HepG2 (cell line): Measurements from ENCODE around the gene ENTPD1. TPM values are rescaled to one million over a fixed set of nuclear protein-coding genes. Genes with fewer than 3 reads are reported as not detected.

Experiments
- ATAC-seq: fragments of 200-7000 bp; cut with Tn5 transposase; 3 replicates; pipeline ENCODE4 v1.9.1; 2020; ENCODE audit warnings: mild to moderate bottlenecking, moderate library complexity
- BruUV-seq: library from RNA; stranded (reverse); fragments of 400-500 nt; replicated peaks from 2 replicates; lab custom pipeline; 2021; lab: Mats Ljungman, UMichigan
- CTCF ChIA-PET: fragments of 300-600 bp; formaldehyde crosslinking; extraction: SDS; loops from one replicate; lab custom pipeline; 2021; ENCODE audit warnings: low total read pairs, inconsistent platforms, low intra/inter-chr PET ratio; lab: Yijun Ruan, JAX
- POLR2A ChIA-PET: fragments of 350-600 bp; sonication (Branson Sonifier 250); formaldehyde crosslinking; loops from one replicate; lab custom pipeline; 2020; ENCODE audit warnings: antibody characterized with exemption, inconsistent platforms; lab: Yijun Ruan, JAX
- DNase-seq: peaks from one replicate; pipeline ENCODE4 v3.0.0-alpha.2; 2015; ENCODE audit warnings: low spot score
- FAIRE-seq: peaks from 3 replicates; lab custom pipeline; 2011; peaks lifted over from hg19 to GRCh38; lab: Jason Lieb, UNC
- H2AFZ ChIP-seq: one replicate; pipeline ENCODE4 v1.6.1; 2011; ENCODE audit warnings: low read length, inconsistent platforms
- H3K27ac ChIP-seq: fragments of 300-600 bp; 3 replicates; pipeline ENCODE4 v1.8.0; 2011; ENCODE audit warnings: mixed run types, mild to moderate bottlenecking, mixed read lengths, low read length, inconsistent platforms; ENCODE audit not compliant: insufficient read depth; ENCODE audit errors: extremely low read length
- H3K27me3 ChIP-seq, 2 experiments: fragments of 200-600 bp in 1 of 2; 2 replicates in 1 of 2; 3 replicates in 1 of 2; pipeline versions ENCODE4 v1.6.0 to v1.8.0; 2011; ENCODE audit warnings: low read length in 2 of 2, mild to moderate bottlenecking in 2 of 2, moderate library complexity in 2 of 2, inconsistent platforms in 1 of 2; ENCODE audit not compliant: insufficient read depth in 2 of 2, control insufficient read depth in 1 of 2
- H3K36me3 ChIP-seq, 2 experiments: fragments of 200-600 bp in 1 of 2; replicated peaks in 1 of 2; 2 replicates in 1 of 2; 3 replicates in 1 of 2; pipeline versions ENCODE4 v1.5.1 to v1.8.0; 2011; ENCODE audit warnings: low read length in 2 of 2, inconsistent platforms in 1 of 2; ENCODE audit not compliant: insufficient read depth in 2 of 2, control insufficient read depth in 1 of 2
- H3K4me1 ChIP-seq: 2 replicates; pipeline ENCODE4 v1.5.1; 2012; ENCODE audit warnings: low read length, inconsistent platforms; ENCODE audit not compliant: insufficient read depth
- H3K4me2 ChIP-seq: 2 replicates; pipeline ENCODE4 v1.6.0; 2011; ENCODE audit warnings: low read depth, low read length, inconsistent platforms
- H3K4me3 ChIP-seq, 3 experiments: fragments of 200-600 bp in 1 of 3; sonication (generic), shearing (Covaris generic) in 1 of 3; replicated peaks in 1 of 3; 2 replicates each; pipeline ENCODE4 v1.5.1; 2011 to 2016; ENCODE audit warnings: low read length in 3 of 3, inconsistent platforms in 2 of 3, low read depth in 2 of 3, mild to moderate bottlenecking in 2 of 3, control low read depth in 1 of 3, mixed read lengths in 1 of 3; ENCODE audit not compliant: insufficient read depth in 1 of 3
- H3K79me2 ChIP-seq: one replicate; pipeline ENCODE4 v1.6.1; 2011; ENCODE audit warnings: low read length, inconsistent platforms; ENCODE audit not compliant: insufficient read depth
- H3K9ac ChIP-seq: 2 replicates; pipeline ENCODE4 v1.6.0; 2011; ENCODE audit warnings: mild to moderate bottlenecking, low read depth, low read length, inconsistent platforms; ENCODE audit not compliant: insufficient read depth
- H3K9me3 ChIP-seq: 2 replicates; pipeline ENCODE4 v1.5.1; 2012; ENCODE audit warnings: mild to moderate bottlenecking, low read length
- H4K20me1 ChIP-seq: 2 replicates; pipeline ENCODE4 v1.6.0; 2011; ENCODE audit warnings: inconsistent platforms, mild to moderate bottlenecking, low read length, moderate library complexity; ENCODE audit not compliant: insufficient read depth
- GATAD2A ChIP-seq: IDR thresholded peaks from 2 replicates; pipeline ENCODE4 v1.6.1; 2016
- HDAC1 ChIP-seq: sonication (generic); formaldehyde crosslinking; IDR thresholded peaks from 2 replicates; pipeline ENCODE4 v1.5.1; 2020; ENCODE audit warnings: mild to moderate bottlenecking, missing genetic modification reagents
- HDAC2 ChIP-seq: sonication (generic); formaldehyde crosslinking; IDR thresholded peaks from 2 replicates; pipeline ENCODE4 v1.4.0; 2020; ENCODE audit warnings: missing genetic modification reagents
- KAT7 ChIP-seq: IDR thresholded peaks from 2 replicates; pipeline ENCODE4 v1.6.1; 2018; ENCODE audit warnings: borderline replicate concordance, missing compliant biosample characterization
- KMT2A ChIP-seq: sonication (generic); formaldehyde crosslinking; IDR thresholded peaks from 2 replicates; pipeline ENCODE4 v1.4.0; 2020; ENCODE audit warnings: missing genetic modification reagents
- NFYB ChIP-seq: sonication (generic); formaldehyde crosslinking; IDR thresholded peaks from 2 replicates; pipeline ENCODE4 v1.4.0; 2020; ENCODE audit warnings: missing genetic modification reagents
- PAX8 ChIP-seq: sonication (generic); formaldehyde crosslinking; IDR thresholded peaks from 2 replicates; pipeline ENCODE4 v1.8.0; 2022; ENCODE audit warnings: mild to moderate bottlenecking, missing genetic modification reagents, borderline replicate concordance
- PHF21A ChIP-seq: sonication (generic); formaldehyde crosslinking; IDR thresholded peaks from 2 replicates; pipeline ENCODE4 v1.5.0; 2020; ENCODE audit warnings: mild to moderate bottlenecking, missing genetic modification reagents
- SNAPC4 ChIP-seq: sonication (generic); formaldehyde crosslinking; IDR thresholded peaks from 2 replicates; pipeline ENCODE4 v1.4.0; 2020; ENCODE audit warnings: mild to moderate bottlenecking, missing genetic modification reagents
- SP1 ChIP-seq, 2 experiments: fragments of 450-650 bp in 1 of 2; sonication (generic) in 1 of 2; formaldehyde crosslinking in 1 of 2; IDR thresholded peaks; 2 replicates each; pipeline versions ENCODE4 v1.4.0 to v1.6.1; 2016 to 2020; ENCODE audit warnings: missing genetic modification reagents in 1 of 2
- ZBTB34 ChIP-seq: sonication (generic); formaldehyde crosslinking; IDR thresholded peaks from 2 replicates; pipeline ENCODE4 v1.8.0; 2022; ENCODE audit warnings: mild to moderate bottlenecking, missing genetic modification reagents
- ZNF121 ChIP-seq: sonication (generic); formaldehyde crosslinking; IDR thresholded peaks from 2 replicates; pipeline ENCODE4 v1.5.0; 2020; ENCODE audit warnings: mild to moderate bottlenecking, missing genetic modification reagents
- ZNF546 ChIP-seq: sonication (generic); formaldehyde crosslinking; conservative IDR thresholded peaks from 2 replicates; pipeline ENCODE4 v1.8.1; 2023; ENCODE audit warnings: mild to moderate bottlenecking, missing genetic modification reagents
- ZNF580 ChIP-seq: IDR thresholded peaks from 2 replicates; pipeline ENCODE4 v1.6.1; 2016; ENCODE audit warnings: low read depth, borderline replicate concordance
- ZNF607 ChIP-seq: sonication (generic); formaldehyde crosslinking; IDR thresholded peaks from 2 replicates; pipeline ENCODE4 v1.5.1; 2020; ENCODE audit warnings: missing genetic modification reagents, mild to moderate bottlenecking, borderline replicate concordance
- ZSCAN20 ChIP-seq: sonication (generic); formaldehyde crosslinking; IDR thresholded peaks from 2 replicates; pipeline ENCODE4 v1.4.0; 2020; ENCODE audit warnings: missing genetic modification reagents, mild to moderate bottlenecking, borderline replicate concordance
- ZSCAN9 ChIP-seq: IDR thresholded peaks from 2 replicates; pipeline ENCODE4 v1.6.1; 2016; ENCODE audit warnings: borderline replicate concordance
- WGBS: methylation state at CpG from one replicate; pipeline ENCODE4 v1.1.6; 2017; ENCODE audit warnings: low lambda C conversion rate; 5-methylcytosine and 5-hydroxymethylcytosine counted together
- in situ Hi-C: cut with HindIII; loops from 2 replicates; pipeline ENCODE4 v1.10.0; 2017; ENCODE audit warnings: low pct_unique_long_range_greater_than_20kb; ENCODE audit not compliant: extremely low pct_ligation_motif_present
- intact Hi-C: fragments of 100-400 bp; cut with micrococcal nuclease; formaldehyde crosslinking; loops from one replicate; pipeline ENCODE4 v1.10.0; 2022; ENCODE audit not compliant: unreplicated experiment
- polyA plus RNA-seq, 8 experiments: library from polyadenylated mRNA; depleted of rRNA in 3 of 8; stranded (reverse) in 7 of 8; unstranded in 1 of 8; fragments of >200 nt; fragmentation: Illumina TruSeq in 4 of 8; extraction: Trizol in 4 of 8; gene quantifications; 2 replicates each; pipeline versions ENCODE4 v1.2.1 to v1.2.3, GENCODE V29; 2011 to 2016; ENCODE audit warnings: low read depth in 4 of 8, missing spikeins in 1 of 8, mixed read lengths in 1 of 8; ENCODE audit not compliant: insufficient read depth in 1 of 8
- total RNA-seq, 5 experiments: library from RNA; depleted of rRNA; stranded (reverse); fragments of >200 nt; fragmentation: Illumina TruSeq; extraction: Trizol; gene quantifications; 2 replicates each; pipeline ENCODE4 v1.2.3, GENCODE V29; 2016; ENCODE audit warnings: low read depth in 1 of 5
- TF ChIP-seq, protein P1 (sequence below): sonication (generic); formaldehyde crosslinking; IDR thresholded peaks from 2 replicates; pipeline ENCODE4 v1.9.0; 2021; ENCODE audit warnings: missing genetic modification reagents, borderline replicate concordance

Gene ENTPD1
- total and polyA plus RNA-seq, 2 of the 13 experiments (the other 11 are each of a cell fraction or from before 2014, with no cell fraction given): 0.07 TPM

GRCh38 chr10:95860166-95860940 lies 104.4 kb downstream of the ENTPD1 start:
- Histone ChIP-seq H3K4me1 (peaks cover 7% of the 10 kb centered on the region), H3K4me3 (no peak overlapping the region), H3K9ac (no peak overlapping the region), H3K4me2 (no peak overlapping the region), H3K9me3 (no peaks in the 10 kb centered on the region), H3K79me2 (no peaks in the 10 kb centered on the region), H2AFZ (no peak overlapping the region), H3K36me3 (no peaks in the 10 kb centered on the region), H4K20me1 (no peaks in the 10 kb centered on the region), H3K27ac (no peak overlapping the region), H3K27me3 (no peaks in the 10 kb centered on the region)
- BruUV-seq: no TSS peak
- ATAC-seq: no peak
- in situ Hi-C loops: loop anchor here (25.0 kb wide), 1 partner anchor 448 kb away; no protein-coding TSS in a partner anchor
- ChIA-PET CTCF (no interaction called here), POLR2A (no interaction called here)
- 87% methylated on average over 3 of the region's 3 CpGs for WGBS
- no peak for FAIRE-seq
- intact Hi-C loops: no loop called here
- no peak for DNase-seq
- TF ChIP-seq KAT7 (CRISPR knock-in tag): no peak
- TF ChIP-seq GATAD2A: no peak
- TF ChIP-seq ZSCAN9 (CRISPR knock-in tag): no peak
- no peak for TF ChIP-seq SP1 (IDR thresholded peaks at IDR 0.05)
- no peak for TF ChIP-seq SP1 (CRISPR knock-in tag; IDR thresholded peaks at IDR 0.05)
- no peak for TF ChIP-seq ZNF546 (CRISPR knock-in tag)
- no peak for TF ChIP-seq ZNF580
- no peak for TF ChIP-seq ZNF121
- TF ChIP-seq PAX8 (CRISPR knock-in tag): no peak
- no peak for TF ChIP-seq ZBTB34 (CRISPR knock-in tag)
- TF ChIP-seq HDAC2 (CRISPR knock-in tag): no peak
- no peak for TF ChIP-seq ZNF607
- no peak for TF ChIP-seq ZSCAN20
- no peak for TF ChIP-seq KMT2A (CRISPR knock-in tag)
- TF ChIP-seq HDAC1 (CRISPR knock-in tag): no peak
- TF ChIP-seq, protein P1, sequence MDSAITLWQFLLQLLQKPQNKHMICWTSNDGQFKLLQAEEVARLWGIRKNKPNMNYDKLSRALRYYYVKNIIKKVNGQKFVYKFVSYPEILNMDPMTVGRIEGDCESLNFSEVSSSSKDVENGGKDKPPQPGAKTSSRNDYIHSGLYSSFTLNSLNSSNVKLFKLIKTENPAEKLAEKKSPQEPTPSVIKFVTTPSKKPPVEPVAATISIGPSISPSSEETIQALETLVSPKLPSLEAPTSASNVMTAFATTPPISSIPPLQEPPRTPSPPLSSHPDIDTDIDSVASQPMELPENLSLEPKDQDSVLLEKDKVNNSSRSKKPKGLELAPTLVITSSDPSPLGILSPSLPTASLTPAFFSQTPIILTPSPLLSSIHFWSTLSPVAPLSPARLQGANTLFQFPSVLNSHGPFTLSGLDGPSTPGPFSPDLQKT: no peak
- TF ChIP-seq PHF21A (CRISPR knock-in tag): no peak
- TF ChIP-seq SNAPC4 (CRISPR knock-in tag): no peak
- no peak for TF ChIP-seq NFYB (CRISPR knock-in tag)
